GM19023 (cell line): ENCODE data around the gene ITGAE.
"Not testable (repeated sequence)": the region's sequence is repeated elsewhere in the genome, so short reads cannot be mapped to it uniquely, and the experiment has no call there.

Source experiments
- ATAC-seq: cut with Tn5 transposase; IDR thresholded peaks from one replicate; pipeline ENCODE4 v1.9.1; 2021; ENCODE audit warnings: mild to moderate bottlenecking, moderate library complexity; ENCODE audit not compliant: unreplicated experiment

ITGAE gene

DNA sequence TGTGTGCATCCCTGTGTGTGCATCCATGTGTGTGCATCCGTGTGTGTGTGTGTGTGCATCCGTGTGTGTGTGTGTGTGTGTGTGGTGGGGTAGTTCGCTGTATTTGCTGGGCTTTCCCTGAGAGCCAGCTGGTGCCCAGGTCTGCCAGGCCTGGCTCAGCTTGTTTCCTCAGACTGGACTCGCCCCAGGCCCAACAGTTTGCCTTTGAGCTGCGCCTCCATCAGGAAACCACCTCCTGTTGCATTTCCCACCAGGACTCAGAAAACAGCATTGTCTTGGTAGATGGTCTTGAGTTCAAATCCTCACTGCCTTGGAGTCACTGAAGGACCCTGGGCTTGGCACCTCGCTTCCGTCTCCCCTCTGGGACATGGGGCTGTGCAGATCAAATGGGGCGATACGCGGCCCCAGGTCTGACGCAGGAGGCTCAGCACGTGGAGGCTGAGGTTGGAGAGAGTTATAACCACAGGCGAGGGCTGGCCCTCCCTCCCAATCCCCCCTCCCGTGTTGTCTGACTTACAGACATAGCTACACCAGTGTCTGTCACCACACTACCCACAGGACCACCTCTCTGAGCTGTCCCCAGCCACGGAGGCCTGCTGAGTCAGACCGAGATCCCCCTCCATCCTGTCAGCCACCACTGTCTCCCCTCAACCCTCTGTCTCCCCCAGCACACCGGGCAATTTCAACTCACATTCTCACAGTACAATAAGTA, 4.7 kb downstream of the ITGAE start:
- peak; percentile 68 for ATAC-seq

DNA sequence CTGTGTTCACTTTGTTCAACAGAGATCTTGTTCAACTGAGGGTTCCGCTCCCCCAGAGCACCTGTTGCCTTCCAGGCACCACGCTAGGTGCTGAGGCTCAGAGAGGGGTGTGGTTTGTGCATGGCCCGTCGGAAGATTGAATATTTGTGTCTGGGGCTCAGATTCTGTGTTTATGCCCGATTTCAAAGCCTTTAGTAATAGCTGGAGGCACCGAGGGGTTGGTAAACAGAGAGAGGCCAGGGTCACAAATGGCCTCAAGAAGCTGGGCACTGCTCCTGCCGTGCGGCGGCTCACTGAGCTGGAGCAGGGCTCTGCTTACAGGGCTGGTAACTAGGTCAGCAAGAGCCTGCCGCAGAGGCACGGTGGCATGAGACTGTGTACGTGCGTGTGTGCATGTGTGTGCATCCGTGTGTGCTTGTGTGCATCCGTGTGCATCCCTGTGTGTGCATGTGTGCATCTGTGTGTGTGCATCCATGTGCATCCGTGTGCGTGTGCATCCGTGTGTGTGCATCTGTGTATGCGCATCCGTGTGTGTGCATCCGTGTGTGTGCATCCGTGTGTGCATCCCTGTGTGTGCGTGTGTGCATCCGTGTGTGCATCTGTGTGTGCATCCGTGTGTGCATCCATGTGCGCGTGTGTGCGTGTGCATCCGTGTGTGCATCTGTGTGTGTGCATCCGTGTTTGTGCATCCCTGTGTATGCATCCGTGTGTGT, 5.4 kb downstream of the ITGAE start:
- ATAC-seq, result no peak

DNA sequence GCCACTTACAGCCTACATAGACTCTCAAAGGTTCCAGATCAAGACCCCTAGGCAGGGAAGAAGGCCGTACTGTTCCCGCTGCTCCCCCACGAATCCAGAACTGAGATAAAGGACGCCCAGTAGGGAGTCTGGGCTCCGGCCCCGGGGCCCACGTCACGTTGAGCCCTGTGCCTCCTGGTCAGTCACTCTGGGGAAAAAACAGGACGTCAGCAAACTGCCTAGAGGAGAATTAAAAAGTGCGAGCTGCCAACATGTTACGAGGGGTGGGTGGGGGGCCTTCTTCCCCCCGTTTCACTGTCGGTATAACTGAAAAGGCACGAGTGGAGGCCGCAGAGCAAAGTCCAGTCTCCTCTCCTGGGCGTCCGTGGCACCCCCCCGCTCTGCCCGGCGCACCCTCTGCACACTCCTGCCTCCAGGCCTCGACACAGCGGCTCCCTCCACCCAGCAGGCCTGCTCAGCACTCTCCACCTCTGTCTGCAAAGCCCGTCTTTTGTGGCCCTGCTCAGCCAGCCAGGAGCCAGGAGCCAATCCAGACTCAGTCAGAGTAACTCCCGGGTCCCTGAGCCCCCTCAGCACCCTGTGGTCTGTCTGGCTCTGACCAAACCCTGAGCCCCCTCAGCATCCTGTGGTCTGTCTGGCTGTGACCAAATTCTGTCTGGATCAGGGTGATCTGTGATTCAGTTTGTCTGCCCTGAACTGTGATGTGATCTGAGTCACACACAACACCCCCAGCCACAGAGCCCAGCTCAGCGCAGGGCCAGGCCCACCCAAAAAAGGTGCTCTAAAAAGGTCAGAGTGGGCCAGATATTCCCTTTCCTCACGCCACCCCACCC, 6.2 kb downstream of the ITGAE start:
- ATAC-seq, result no peak

DNA sequence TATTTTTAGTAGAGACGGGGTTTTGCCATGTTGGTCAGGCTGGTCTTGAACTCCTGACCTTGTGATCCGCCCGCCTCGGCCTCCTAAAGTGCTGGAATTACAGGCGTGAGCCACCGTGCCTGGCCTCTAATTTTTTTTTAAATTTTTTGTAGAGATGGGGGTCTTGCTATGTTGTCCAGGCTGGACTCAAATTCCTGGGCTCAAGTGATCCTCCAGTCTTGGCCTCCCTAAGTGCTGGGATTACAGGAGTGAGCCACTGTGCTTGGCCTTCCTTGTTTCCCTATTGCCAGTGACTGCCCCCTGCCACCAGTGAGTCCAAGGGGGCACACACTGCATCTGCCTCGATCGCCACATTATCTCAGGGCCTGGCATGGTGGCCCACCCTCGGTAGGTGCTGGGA, 6.8 kb downstream of the ITGAE start:
- not testable (repeated sequence) for ATAC-seq

DNA sequence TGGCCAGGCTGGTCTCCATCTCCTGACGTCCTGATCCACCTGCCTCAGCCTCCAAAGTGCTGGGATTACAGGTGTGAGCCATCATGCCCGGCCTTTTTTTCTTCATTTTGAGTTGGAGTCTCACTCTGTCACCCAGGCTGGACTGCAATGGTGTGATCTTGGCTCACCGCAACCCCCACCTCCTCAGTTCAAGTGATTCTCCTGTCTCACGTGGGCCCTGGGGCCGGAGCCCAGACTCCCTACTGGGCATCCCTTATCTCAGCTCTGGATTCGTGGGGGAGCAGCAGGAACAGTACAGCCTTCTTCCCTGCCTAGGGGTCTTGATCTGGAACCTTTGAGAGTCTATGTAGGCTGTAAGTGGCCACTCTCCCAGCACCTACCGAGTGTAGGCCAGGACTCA, 7.7 kb downstream of the ITGAE start:
- ATAC-seq, result not testable (repeated sequence)

DNA sequence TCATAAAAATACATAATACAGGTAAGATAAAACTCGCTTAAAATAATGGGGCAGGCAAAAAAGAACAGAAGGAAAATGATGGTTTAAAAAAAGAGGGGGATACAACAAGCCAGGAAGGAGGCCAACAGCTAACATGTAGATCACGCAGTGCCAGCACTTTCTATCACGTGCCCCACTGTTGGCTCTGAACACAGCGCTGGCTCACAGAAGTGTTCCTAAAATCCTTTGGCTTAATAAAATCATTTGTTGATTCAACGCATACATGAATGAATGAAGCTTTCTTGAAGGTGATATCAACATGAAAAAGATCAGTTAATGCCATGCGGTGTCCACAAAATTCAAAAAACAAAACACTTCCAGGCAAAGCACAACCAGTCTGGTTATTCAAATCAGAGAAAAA, 8.5 kb downstream of the ITGAE start:
- no peak for ATAC-seq

DNA sequence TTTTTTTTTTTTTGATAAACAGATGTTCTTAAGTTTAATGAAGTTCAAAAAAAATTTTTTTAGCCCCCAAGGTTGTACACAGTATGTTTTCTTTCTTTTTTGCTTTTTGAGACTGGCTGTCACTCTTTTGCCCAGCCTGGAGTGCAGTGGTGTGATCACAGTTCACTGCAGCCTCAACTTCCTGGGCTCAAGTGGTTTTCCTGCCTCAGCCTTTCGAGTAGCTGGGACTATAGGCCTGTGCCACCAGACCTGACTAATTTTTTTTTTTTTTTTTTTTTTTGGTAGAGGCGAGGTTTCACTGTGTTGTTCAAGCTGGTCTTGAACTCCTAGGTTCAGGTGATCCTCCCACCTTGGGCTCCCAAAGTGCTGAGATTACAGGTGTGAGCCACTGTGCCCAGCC, 12.8 kb downstream of the ITGAE start:
- no peak for ATAC-seq

DNA sequence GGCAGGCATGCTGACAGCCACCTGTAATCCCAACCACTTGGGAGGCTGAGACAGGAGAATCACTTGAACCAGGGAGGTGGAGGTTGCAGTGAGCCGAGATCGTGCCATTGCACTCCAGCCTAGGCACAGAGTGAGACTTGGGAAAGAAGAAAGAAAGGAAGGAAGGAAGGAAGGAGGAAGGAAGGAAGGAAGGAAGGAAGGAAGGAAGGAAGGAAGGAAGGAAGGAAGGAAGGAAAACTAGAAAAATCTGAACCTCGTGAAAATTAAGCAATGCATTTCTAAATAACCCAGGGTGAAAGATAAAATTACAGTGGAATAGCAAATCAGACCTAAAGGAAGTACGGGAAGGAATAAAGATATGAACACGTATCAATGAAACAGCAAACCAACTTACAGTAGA, 15.7 kb downstream of the ITGAE start:
- ATAC-seq, result not testable (repeated sequence)

DNA sequence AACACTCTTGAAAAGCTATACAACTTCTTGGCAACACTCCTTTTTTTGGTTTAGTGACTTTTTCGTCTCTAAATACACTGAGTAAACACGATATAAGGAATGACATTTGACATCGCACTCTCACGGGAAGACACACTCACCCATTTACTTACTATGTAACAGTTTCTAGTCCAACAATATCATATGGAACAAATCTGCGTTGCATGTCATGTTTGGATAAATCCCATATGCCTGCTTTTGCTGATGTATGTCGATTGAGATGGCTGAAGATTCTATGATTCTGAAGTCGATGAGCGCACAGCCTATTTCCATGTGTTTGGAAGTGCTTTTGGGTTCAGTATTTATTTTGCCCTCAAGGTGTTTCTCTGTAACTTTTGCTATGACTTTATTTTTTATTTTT, 18.2 kb downstream of the ITGAE start:
- no peak for ATAC-seq

DNA sequence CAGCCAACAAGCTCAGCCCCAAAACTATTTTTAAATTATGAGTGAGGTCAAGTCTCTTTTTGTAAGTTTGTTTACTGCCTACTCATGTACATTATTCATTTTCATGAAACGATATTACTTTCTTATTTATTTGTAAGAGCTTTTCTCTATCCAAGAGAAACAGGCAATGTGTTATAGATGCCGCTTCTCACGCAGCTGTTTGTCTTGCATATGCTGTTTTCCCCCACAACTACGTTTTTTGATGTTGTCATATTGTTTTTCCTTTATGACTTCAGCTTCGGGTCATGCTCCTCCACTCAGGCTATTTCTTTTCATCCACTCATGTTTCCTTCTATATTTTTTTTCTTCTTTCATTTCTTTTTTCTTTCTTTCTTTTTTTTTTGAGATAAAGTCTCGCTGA, 20.0 kb downstream of the ITGAE start:
- ATAC-seq, result no peak

DNA sequence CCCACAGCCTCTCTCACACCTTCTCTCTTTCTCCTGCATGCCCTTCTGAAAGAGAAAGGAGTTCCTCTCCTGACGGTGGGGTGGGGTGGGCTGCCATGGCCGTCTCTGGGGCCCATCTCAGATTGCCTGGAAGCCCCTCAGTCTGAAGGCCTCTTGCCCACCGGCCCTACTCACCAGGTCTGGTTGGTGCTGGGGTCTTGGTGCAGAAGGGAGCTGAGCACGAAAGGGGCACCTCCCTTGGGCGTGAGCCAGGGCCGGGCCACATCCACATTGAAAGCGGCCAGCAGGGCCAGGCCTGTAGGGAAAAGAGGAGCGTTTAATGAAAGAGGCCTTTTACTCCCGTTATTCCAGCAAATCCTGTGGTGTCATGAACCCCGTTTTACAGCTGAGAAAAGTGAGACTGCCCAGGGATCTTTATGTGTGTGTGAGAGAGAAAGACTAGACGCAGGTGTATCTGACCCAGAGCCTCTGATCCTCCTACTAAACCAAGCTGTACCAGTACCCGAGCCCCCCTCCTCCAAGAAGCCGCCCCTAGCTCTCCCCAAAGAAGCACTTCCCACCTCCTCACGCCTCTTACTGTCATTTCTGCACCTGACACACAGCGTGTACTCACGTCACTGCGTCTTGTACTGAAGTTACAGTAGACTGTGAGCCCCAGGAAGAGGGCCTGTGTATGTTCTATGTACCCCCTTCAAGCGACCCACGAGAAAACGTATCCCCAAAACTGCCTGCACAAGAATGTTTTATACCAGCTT, 23.4 kb downstream of the ITGAE start:
- ATAC-seq, result no peak

DNA sequence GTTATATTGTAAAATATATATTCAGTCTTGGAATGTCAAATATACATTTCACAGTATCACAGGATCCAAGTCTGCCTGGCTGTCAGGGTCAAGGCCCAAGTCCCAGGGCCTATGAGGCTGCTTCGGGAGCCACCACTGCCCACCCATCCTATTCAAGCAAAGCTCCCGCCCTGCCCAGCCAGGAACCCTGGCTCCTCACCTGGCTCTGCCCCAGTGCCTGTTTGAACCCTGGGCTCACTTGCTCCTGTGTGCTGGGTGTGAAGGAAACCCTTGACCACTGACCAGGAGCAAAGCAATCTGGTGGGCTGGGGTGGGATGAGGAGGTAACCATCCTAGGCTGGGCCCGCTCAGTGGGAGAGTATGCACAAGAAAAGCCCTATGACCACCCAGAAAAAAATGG, 27.0 kb downstream of the ITGAE start:
- ATAC-seq, result no peak

DNA sequence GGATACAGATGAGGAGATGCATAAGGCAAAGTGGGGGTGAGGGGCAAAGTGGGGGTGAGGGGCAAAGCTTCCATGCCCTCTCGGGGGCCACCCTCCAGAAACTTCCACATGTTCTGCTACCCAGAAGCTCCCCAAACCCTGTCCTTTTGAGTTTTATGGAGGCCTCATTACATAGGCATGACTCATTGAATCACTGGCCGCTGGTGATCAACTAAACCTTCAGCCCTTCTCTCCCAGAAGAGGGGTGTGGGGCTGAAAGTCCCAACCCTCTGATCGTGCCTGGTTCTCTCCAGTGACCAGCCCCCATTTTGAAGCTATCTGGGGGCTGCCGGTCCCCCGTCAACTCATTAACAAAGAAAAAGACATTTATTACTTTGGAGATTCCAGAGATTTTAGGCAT, 27.5 kb downstream of the ITGAE start:
- no peak for ATAC-seq

DNA sequence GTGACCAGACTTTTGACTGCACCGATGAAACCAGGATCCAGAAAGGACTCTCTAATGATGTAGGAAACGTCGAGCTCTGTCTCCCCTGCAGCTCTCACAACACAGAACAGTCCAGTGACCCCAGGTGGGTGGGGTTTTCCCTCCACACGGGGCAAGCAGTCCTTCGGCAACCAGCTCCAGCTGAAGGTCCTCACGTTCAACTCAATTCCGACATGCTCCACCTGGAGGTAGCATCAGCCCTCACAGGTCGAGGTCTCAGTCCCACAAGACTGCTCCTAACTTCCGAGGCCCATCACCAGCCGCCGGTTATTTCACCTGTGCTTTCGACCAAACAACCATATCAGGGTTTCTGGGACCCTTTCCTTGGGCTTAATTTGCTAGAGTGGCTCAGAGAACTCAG, 28.2 kb downstream of the ITGAE start:
- no peak for ATAC-seq

DNA sequence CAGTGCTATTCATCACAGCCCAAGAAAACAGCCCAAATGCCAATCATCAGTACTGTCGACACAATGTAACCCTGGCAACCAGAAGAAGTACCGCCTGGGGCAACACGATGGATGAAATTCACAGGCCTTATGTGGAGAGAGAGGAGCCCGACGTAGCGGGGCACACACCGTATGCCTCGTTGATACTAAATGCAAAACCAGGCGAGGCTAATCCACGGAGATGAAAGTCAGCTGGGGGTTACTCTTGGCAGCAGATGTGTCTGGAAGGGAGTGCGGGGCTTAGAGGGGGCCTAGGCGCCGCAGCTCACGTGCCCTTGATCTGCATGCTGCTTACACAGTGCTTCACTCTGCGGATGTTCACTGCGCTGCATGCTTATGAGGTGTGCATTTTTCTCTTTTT, 29.8 kb downstream of the ITGAE start:
- no peak for ATAC-seq

DNA sequence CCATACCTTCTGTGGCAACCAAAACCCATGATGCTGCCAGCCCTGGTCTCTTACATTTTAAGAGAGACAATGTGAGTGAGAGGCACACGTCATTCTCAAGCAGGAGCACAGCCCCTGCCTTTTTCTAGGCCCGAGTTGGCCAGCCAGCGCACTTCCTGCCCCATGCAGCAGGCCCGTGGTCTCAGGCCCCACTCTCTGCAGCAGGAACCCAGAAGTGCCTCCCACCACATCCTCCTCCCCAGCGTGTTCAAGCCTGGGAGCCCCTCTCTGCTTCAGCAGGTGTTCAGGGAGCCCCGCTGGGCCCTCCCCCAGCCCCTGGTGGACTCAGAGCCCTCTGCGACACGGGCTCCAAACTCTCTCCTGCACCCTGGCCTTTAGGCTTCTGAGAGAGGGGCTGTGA, 30.5 kb downstream of the ITGAE start:
- no peak for ATAC-seq

DNA sequence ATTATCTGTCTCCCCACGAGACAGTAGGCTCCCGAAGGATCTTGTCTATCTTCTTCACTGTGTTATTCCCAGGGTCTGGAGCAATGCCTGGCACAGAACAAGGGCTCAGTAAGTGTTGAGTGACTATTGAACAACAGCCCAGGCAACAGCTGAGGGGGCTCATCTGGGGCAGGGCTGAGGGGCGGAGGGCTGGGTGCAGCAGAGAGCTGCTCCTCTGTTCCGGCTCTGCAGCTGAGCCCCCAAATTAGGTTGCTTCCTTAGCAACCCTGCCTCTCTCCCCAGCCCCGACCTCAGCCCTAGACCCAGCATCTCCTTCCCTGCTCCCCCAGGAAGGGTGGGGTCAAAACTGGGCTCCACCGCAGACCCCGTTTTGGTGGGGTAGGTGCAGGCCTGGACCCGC, 32.2 kb downstream of the ITGAE start:
- no peak for ATAC-seq

DNA sequence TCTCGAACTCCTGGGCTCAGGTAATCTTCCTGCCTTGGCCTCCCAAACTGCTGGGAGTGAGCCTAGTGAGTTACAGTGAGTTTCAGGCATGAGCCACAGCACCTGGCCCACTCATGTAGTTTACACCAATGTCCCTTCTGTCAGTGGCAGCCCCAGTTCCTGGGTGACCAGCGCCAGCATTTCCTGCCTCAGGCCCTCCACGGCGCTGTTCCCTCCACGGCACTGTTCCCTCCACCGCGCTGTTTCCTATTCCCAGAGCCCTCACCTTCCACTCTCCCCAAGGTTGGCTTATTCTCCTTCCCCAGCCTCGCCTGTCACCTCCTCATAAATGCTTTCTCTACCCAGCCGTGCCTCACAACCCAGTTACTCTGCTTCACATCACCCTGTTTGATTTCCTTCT, 32.6 kb downstream of the ITGAE start:
- ATAC-seq, result no peak

DNA sequence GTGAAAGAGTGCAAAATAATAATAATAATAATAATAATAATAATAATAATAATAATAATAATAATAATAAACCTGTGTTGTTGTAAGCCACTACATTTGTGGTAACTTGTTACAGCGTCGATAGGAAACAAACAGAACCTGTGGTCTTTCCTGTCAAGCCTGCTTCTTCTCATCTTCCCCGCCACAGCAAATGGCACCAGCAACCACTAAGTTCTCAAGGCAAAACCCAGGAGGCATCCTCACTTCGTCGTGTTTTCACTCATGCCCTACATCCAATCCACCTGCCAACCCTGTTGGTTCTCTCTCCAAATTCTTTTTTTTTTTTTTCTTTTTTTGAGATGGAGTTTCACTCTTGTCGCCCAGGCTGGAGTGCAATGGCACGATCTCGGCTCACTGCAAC, 34.2 kb downstream of the ITGAE start:
- ATAC-seq, result no peak

DNA sequence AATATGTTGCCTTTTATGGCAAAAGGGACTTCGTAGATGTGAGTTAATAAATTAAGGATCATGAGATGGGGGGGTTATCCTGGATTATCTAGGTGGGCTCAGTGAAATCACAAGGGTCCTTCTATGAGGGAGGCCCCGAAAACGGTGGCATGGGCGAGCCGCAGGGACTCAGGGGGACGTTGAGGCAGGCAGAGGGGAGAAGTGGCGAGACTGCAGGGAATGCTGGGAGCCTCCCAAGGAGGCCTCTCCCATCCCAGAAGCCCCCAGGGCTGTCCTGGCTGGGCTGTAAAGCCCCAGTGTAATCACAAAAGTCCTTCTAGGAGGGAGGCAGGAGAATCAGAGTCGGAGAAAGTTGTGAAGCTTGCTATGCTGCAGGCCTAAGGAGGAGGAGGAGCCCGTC, 35.0 kb downstream of the ITGAE start:
- ATAC-seq, result no peak

DNA sequence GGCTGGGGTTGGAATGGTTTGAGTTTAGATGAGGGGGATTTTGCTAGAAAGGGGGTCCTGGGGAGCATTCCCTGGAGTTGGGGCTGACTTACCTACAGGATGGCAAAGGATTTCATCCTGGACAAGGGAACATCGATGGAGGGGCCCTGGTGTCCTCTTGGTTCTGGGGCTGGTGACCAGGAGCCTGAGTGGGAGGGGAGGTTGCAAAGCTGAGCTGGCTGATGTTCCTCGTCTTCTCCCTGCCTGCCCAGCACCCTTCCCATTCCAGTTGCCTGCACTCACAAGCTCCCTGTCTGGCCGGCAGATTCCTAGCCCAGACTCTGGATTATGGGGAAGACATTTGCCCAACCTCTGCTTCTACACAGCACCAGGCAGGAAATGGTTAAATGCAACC, 37.2 kb downstream of the ITGAE start:
- no peak for ATAC-seq
